Hepatocyte (in vitro differentiated cells): ENCODE measurements around the gene DMAC2. TPM values are rescaled to one million over a fixed set of nuclear protein-coding genes. Genes with fewer than 3 reads are reported as not detected.
"Not testable (repeated sequence)": the region's sequence is repeated elsewhere in the genome, so short reads cannot be mapped to it uniquely, and the experiment has no call there.

Experiments used
- DNase-seq: peaks from one replicate; pipeline ENCODE4 v3.0.0-alpha.2; 2016; ENCODE audit warnings: low spot score
- H2AFZ ChIP-seq: fragments of 200-600 bp; sonication (generic); 2 replicates; pipeline ENCODE4 v1.6.0; 2016; ENCODE audit warnings: antibody characterized with exemption, mild to moderate bottlenecking
- H3K27ac ChIP-seq: fragments of 200-600 bp; sonication (generic); 2 replicates; pipeline ENCODE4 v1.5.1; 2016; ENCODE audit warnings: mild to moderate bottlenecking
- H3K27me3 ChIP-seq: fragments of 200-600 bp; sonication (generic); 2 replicates; pipeline ENCODE4 v1.6.1; 2016
- H3K36me3 ChIP-seq: fragments of 200-600 bp; sonication (generic); replicated peaks from 2 replicates; pipeline ENCODE4 v1.5.1; 2016; ENCODE audit warnings: low read depth; ENCODE audit not compliant: insufficient read depth
- H3K4me1 ChIP-seq: fragments of 200-600 bp; sonication (generic); 2 replicates; pipeline ENCODE4 v1.5.1; 2016; ENCODE audit warnings: mild to moderate bottlenecking, moderate library complexity; ENCODE audit not compliant: insufficient read depth
- H3K4me2 ChIP-seq: fragments of 200-600 bp; sonication (generic); 2 replicates; pipeline ENCODE4 v1.6.0; 2016
- H3K4me3 ChIP-seq: fragments of 200-600 bp; sonication (generic); 2 replicates; pipeline ENCODE4 v1.5.1; 2016; ENCODE audit warnings: mild to moderate bottlenecking
- H3K79me2 ChIP-seq: fragments of 200-600 bp; sonication (generic); 2 replicates; pipeline ENCODE4 v1.6.0; 2017; ENCODE audit warnings: mild to moderate bottlenecking
- H3K9me2 ChIP-seq: fragments of 200-600 bp; sonication (generic); replicated peaks from 2 replicates; pipeline ENCODE4 v1.6.0; 2017; ENCODE audit warnings: mild to moderate bottlenecking; ENCODE audit not compliant: insufficient read depth
- H3K9me3 ChIP-seq: fragments of 200-600 bp; sonication (generic); 2 replicates; pipeline ENCODE4 v1.5.1; 2016; ENCODE audit warnings: low read depth, mild to moderate bottlenecking
- H4K20me1 ChIP-seq: fragments of 200-600 bp; sonication (generic); 2 replicates; pipeline ENCODE4 v1.6.0; 2016; ENCODE audit warnings: mild to moderate bottlenecking; ENCODE audit not compliant: insufficient read depth, poor library complexity, severe bottlenecking
- EZH2 ChIP-seq: fragments of 200-600 bp; sonication (generic); IDR thresholded peaks from 2 replicates; pipeline ENCODE4 v1.6.1; 2016; ENCODE audit warnings: antibody characterized with exemption, mild to moderate bottlenecking, borderline replicate concordance
- EZH2phosphoT487 ChIP-seq: fragments of 200-600 bp; sonication (generic); IDR thresholded peaks from one replicate; pipeline ENCODE4 v1.6.1; 2018; ENCODE audit warnings: antibody characterized with exemption, mild to moderate bottlenecking, low read depth, moderate library complexity; ENCODE audit not compliant: unreplicated experiment, severe bottlenecking
- WGBS: methylation state at CpG from one replicate; pipeline ENCODE4 v1.1.6; 2016; ENCODE audit warnings: low lambda C conversion rate; ENCODE audit errors: missing lambda C conversion rate; 5-methylcytosine and 5-hydroxymethylcytosine counted together
- polyA plus RNA-seq: library from polyadenylated mRNA; unstranded; fragments of >200 nt; fragmentation: Nextera tagmentation; extraction: Ambion mirVana; gene quantifications from 2 replicates; pipeline ENCODE4 v1.2.1, GENCODE V29; 2016
- small RNA-seq: library from RNA; depleted of rRNA; stranded (forward); fragments of <200 nt; gene quantifications from one replicate; pipeline ENCODE3, GENCODE V24; 2014
- total RNA-seq: library from RNA; depleted of rRNA; stranded (reverse); fragments of >200 nt; gene quantifications from 2 replicates; pipeline ENCODE4 v1.2.3, GENCODE V29; 2014
- TF ChIP-seq, protein P1 (sequence below): fragments of 200-600 bp; sonication (generic); IDR thresholded peaks from 2 replicates; pipeline ENCODE4 v1.5.1; 2016; ENCODE audit warnings: antibody characterized with exemption, mild to moderate bottlenecking; ENCODE audit not compliant: poor library complexity

The DMAC2 gene
- total and polyA plus RNA-seq, 2 experiments from 2014 or later: 54.7 to 66.8 TPM

- Histone ChIP-seq H3K9me3 (no peaks in the 10 kb centered on the region), H4K20me1 (no peaks in the 10 kb centered on the region)
These were observed 48.1 kb downstream of the DMAC2 start for GRCh38 chr19:41391618-41392017.

DNA sequence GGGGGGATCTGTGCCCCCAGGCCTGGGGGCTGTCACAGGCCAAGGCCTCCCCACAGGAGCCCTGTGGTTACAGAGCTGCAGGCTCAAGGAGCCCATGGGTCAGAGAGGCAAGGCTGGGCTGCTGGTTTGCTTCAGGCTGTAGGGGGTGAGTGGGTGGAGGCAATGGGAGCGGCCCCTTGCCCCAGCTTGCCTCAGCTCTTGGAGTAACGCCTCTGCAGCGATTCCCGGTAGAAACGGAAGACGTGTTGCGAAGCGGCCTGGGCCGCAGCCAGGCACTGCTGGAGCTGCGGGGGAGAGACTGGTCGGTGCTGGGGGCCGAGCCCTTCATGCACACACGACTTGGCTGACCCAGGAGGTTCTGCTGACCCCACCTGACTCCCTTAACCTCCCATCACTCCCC is 53.3 kb downstream of the DMAC2 start:
- H3K27me3 ChIP-seq: no peaks in the 10 kb centered on the region
- no peak overlapping the region for H3K27ac ChIP-seq
- DNase-seq: no peak
- H3K4me3 ChIP-seq: no peak overlapping the region
- TF ChIP-seq EZH2phosphoT487 (no peak), EZH2 (no peak)
- TF ChIP-seq, protein P1, sequence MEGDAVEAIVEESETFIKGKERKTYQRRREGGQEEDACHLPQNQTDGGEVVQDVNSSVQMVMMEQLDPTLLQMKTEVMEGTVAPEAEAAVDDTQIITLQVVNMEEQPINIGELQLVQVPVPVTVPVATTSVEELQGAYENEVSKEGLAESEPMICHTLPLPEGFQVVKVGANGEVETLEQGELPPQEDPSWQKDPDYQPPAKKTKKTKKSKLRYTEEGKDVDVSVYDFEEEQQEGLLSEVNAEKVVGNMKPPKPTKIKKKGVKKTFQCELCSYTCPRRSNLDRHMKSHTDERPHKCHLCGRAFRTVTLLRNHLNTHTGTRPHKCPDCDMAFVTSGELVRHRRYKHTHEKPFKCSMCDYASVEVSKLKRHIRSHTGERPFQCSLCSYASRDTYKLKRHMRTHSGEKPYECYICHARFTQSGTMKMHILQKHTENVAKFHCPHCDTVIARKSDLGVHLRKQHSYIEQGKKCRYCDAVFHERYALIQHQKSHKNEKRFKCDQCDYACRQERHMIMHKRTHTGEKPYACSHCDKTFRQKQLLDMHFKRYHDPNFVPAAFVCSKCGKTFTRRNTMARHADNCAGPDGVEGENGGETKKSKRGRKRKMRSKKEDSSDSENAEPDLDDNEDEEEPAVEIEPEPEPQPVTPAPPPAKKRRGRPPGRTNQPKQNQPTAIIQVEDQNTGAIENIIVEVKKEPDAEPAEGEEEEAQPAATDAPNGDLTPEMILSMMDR: no peak
- 93% methylated on average over 11 of the region's 13 CpGs for WGBS
- H3K4me1 ChIP-seq: no peaks in the 10 kb centered on the region
- no peaks in the 10 kb centered on the region for H4K20me1 ChIP-seq
- H3K36me3 ChIP-seq: no peaks in the 10 kb centered on the region
- no peaks in the 10 kb centered on the region for H3K79me2 ChIP-seq
- H2AFZ ChIP-seq: no peak overlapping the region
- H3K4me2 ChIP-seq: no peak overlapping the region
- no peaks in the 10 kb centered on the region for H3K9me3 ChIP-seq
- H3K9me2 ChIP-seq: no peaks in the 10 kb centered on the region

More at GRCh38 chr19:41391618-41392017, 48.1 kb downstream of the DMAC2 start:
- Histone ChIP-seq H3K79me2 (peaks cover 7% of the 10 kb centered on the region), H3K36me3 (no peaks in the 10 kb centered on the region), H2AFZ (no peak overlapping the region), H3K4me2 (no peak overlapping the region), H3K9me2 (no peaks in the 10 kb centered on the region), H3K27me3 (no peaks in the 10 kb centered on the region), H3K4me3 (no peak overlapping the region), H3K27ac (no peak overlapping the region), H3K4me1 (peaks cover 3% of the 10 kb centered on the region)
- no peak for DNase-seq
- TF ChIP-seq EZH2 (no peak), EZH2phosphoT487 (no peak)
- TF ChIP-seq, protein P1: no peak
- WGBS: 98% methylated on average over 11 of the region's 11 CpGs

DNA sequence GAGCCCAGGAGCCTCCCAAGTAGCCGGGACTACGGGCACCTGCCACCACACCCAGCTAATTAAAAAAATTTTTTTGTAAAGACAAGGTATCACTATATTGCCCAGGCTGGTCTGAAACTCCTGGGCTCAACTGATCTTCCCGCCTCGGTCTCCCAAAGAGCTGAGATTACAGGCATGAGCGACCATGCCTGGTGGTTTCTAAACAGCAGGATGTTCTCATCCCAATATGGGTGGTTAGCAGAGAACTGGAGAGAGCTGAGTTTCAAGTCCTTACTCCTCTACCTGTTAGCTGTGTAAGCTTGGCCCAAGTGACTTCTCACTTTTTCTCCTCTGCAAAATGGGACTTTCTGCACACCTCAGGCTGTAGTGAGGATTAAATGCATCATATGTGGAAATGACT is 55.4 kb downstream of the DMAC2 start:
- no peak overlapping the region for H2AFZ ChIP-seq
- DNase-seq: no peak
- H4K20me1 ChIP-seq: no peaks in the 10 kb centered on the region
- no peaks in the 10 kb centered on the region for H3K36me3 ChIP-seq
- 89% methylated on average over 5 of the region's 5 CpGs for WGBS
- H3K79me2 ChIP-seq: no peaks in the 10 kb centered on the region
- TF ChIP-seq EZH2 (no peak), EZH2phosphoT487 (no peak)
- TF ChIP-seq, protein P1: no peak
- H3K4me3 ChIP-seq: no peak overlapping the region
- no peak overlapping the region for H3K4me2 ChIP-seq
- no peaks in the 10 kb centered on the region for H3K27me3 ChIP-seq
- no peaks in the 10 kb centered on the region for H3K9me2 ChIP-seq
- H3K27ac ChIP-seq: no peak overlapping the region
- no peaks in the 10 kb centered on the region for H3K9me3 ChIP-seq
- no peaks in the 10 kb centered on the region for H3K4me1 ChIP-seq

GRCh38 chr19:41381536-41381935 is 58.2 kb downstream of the DMAC2 start:
- not testable (repeated sequence) for DNase-seq, H3K9me2 ChIP-seq, H3K27me3 ChIP-seq, H3K79me2 ChIP-seq, H3K27ac ChIP-seq, H3K4me1 ChIP-seq, H2AFZ ChIP-seq, H3K4me3 ChIP-seq, H4K20me1 ChIP-seq, H3K4me2 ChIP-seq, H3K36me3 ChIP-seq, H3K9me3 ChIP-seq
- 96% methylated on average over 8 of the region's 8 CpGs for WGBS

Small RNA genes within 50 kb of the gene (small RNA-seq; reads per million reads assigned to genes)
- not detected for gene RF00017

Other genes starting within 250 kb of the DMAC2 start
- 8.5 and 11.6 TPM in 2 replicates for gene CYP2S1, start 246.7 kb downstream of the DMAC2 start, total RNA-seq
- 23.7 and 26.0 TPM in 2 replicates for gene CYP2S1, start 246.7 kb downstream of the DMAC2 start, polyA plus RNA-seq
- 35.0 and 45.9 TPM in 2 replicates for gene AXL, start 220.7 kb downstream of the DMAC2 start, total RNA-seq
- gene AXL, start 220.7 kb downstream of the DMAC2 start, polyA plus RNA-seq: 15.0 and 17.3 TPM in 2 replicates
- gene HNRNPUL1, start 175.5 kb downstream of the DMAC2 start, total RNA-seq: 92.8 and 98.5 TPM in 2 replicates
- gene HNRNPUL1, start 175.5 kb downstream of the DMAC2 start, polyA plus RNA-seq: 111 and 115 TPM in 2 replicates
- 11.4 and 15.1 TPM in 2 replicates for gene CCDC97, start 129.7 kb downstream of the DMAC2 start, total RNA-seq
- 24.4 and 32.7 TPM in 2 replicates for gene CCDC97, start 129.7 kb downstream of the DMAC2 start, polyA plus RNA-seq
- gene TGFB1, start 86.0 kb downstream of the DMAC2 start, total RNA-seq: 15.7 and 17.1 TPM in 2 replicates
- 122 and 152 TPM in 2 replicates for gene TGFB1, start 86.0 kb downstream of the DMAC2 start, polyA plus RNA-seq
- gene B9D2, start 75.8 kb downstream of the DMAC2 start, total RNA-seq: 5.3 and 6.0 TPM in 2 replicates
- 9.6 and 13.2 TPM in 2 replicates for gene B9D2, start 75.8 kb downstream of the DMAC2 start, polyA plus RNA-seq
- 23.6 and 27.5 TPM in 2 replicates for gene TMEM91, start 63.4 kb downstream of the DMAC2 start, total RNA-seq
- gene TMEM91, start 63.4 kb downstream of the DMAC2 start, polyA plus RNA-seq: 51.8 and 55.7 TPM in 2 replicates
- 7.4 and 13.7 TPM in 2 replicates for gene EXOSC5, start 42.6 kb downstream of the DMAC2 start, total RNA-seq
- gene EXOSC5, start 42.6 kb downstream of the DMAC2 start, polyA plus RNA-seq: 21.2 and 22.4 TPM in 2 replicates
- gene BCKDHA, start 42.1 kb downstream of the DMAC2 start, total RNA-seq: 28.1 and 30.3 TPM in 2 replicates
- gene BCKDHA, start 42.1 kb downstream of the DMAC2 start, polyA plus RNA-seq: 30.3 and 39.6 TPM in 2 replicates
- 5.3 and 9.2 TPM in 2 replicates for gene B3GNT8, start 12.5 kb downstream of the DMAC2 start, total RNA-seq
- 14.6 and 17.7 TPM in 2 replicates for gene B3GNT8, start 12.5 kb downstream of the DMAC2 start, polyA plus RNA-seq
- 2.3 and 3.7 TPM in 2 replicates for gene ERICH4, start 3.2 kb upstream of the DMAC2 start, total RNA-seq
- 1.1 and 4.3 TPM in 2 replicates for gene ERICH4, start 3.2 kb upstream of the DMAC2 start, polyA plus RNA-seq
- gene CEACAM21, start 136.3 kb upstream of the DMAC2 start, total RNA-seq: 0.33 TPM in 1 of 2 replicates, not detected in the other
- gene CEACAM21, start 136.3 kb upstream of the DMAC2 start, polyA plus RNA-seq: not detected in 2 replicates
- not detected in 2 replicates for gene CEACAM4, start 187.2 kb upstream of the DMAC2 start, total RNA-seq
- not detected in 2 replicates for gene CEACAM4, start 187.2 kb upstream of the DMAC2 start, polyA plus RNA-seq
- 2.7 and 6.3 TPM in 2 replicates for gene CEACAM7, start 248.4 kb upstream of the DMAC2 start, total RNA-seq
- gene CEACAM7, start 248.4 kb upstream of the DMAC2 start, polyA plus RNA-seq: not detected in 2 replicates